Measurements from ENCODE around the gene GNAQ.

The GNAQ gene

DNA sequence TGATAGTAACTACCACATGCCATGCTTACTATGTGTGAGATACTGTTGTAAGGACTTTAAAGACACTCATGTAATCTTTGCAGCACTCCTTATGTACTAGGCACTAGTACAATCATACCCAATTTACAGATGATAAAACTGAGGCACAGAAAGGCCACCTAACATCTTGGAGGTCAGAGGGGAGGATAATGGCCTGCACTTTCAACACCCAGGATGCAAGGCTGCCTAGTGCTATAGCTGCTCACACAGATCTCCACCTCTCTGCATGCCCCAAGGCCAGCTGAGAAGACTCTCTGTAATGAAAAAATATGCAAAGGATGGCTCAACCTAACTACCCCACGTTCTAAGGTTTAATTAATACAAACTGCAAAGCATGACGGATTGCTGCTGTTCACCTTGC, 57.2 kb downstream of the GNAQ start:
- H3K27me3 ChIP-seq (ENCODE audit: control insufficient read depth, insufficient read depth, low read length): no peaks in the 10 kb centered on the region
- no peaks in the 10 kb centered on the region for H3K9me3 ChIP-seq (ENCODE audit: control insufficient read depth, insufficient read depth, low read length)
- H3K36me3 ChIP-seq (ENCODE audit: control insufficient read depth, insufficient read depth, low read length): no peaks in the 10 kb centered on the region

DNA sequence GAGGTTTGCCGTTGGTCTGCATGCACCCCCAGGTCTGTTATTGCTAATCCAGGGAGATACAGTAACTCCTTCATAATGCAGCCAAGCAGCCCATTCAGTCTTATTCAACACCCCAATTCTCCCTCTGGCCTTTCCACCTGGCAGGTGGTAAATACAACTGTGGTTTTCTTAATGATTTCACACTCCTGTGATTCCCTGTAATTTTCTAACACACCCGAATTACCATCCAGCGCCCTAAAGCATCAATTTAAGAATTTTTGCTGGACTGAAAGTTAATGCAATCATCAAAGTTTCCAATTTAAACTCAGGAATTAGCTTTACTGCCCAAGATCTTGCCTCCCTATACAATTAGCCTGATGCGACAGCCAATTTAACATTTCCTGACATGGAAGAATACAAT, 62.5 kb downstream of the GNAQ start:
- peaks cover 9% of the 10 kb centered on the region for H3K4me1 ChIP-seq (ENCODE audit: control insufficient read depth, insufficient read depth, low read length)
- no peak overlapping the region for H3K4me3 ChIP-seq (ENCODE audit: low read depth, low read length)
- H3K27ac ChIP-seq (ENCODE audit: low read depth, low read length): no peak overlapping the region
- H3K9ac ChIP-seq (ENCODE audit: low read depth, low read length): no peak overlapping the region
- no peaks in the 10 kb centered on the region for H3K27me3 ChIP-seq (ENCODE audit: control insufficient read depth, insufficient read depth, low read length)
- H3K9me3 ChIP-seq (ENCODE audit: control insufficient read depth, insufficient read depth, low read length): no peaks in the 10 kb centered on the region
- no peaks in the 10 kb centered on the region for H3K36me3 ChIP-seq (ENCODE audit: control insufficient read depth, insufficient read depth, low read length)

More for the DNA sequence above, 57.2 kb downstream of the GNAQ start:
- Histone ChIP-seq H3K9ac (ENCODE audit: low read depth, low read length) (no peak overlapping the region), H3K4me1 (ENCODE audit: control insufficient read depth, insufficient read depth, low read length) (peaks cover 14% of the 10 kb centered on the region), H3K27ac (ENCODE audit: low read depth, low read length) (no peak overlapping the region), H3K4me3 (ENCODE audit: low read depth, low read length) (no peak overlapping the region)

DNA sequence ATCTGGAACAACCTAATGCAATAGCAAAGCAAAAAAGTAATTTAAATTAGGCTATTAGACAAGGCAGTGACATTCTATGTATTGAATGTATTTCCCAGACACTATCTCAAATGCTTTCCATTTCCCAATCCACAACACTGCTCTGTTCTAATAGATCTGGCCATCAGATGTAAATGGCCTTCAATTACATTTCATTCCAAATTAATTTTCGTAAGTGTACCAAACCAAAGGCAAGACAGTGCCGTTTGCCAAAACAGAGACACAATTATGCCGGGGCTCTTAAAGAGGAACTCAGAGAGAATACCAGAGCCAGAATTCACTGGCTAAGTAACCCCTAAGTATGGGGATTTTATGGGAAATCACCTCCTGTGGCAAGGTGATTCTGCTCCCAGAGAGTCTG, 63.1 kb downstream of the GNAQ start:
- no peak overlapping the region for H3K27ac ChIP-seq (ENCODE audit: low read depth, low read length)
- H3K4me3 ChIP-seq (ENCODE audit: low read depth, low read length): no peak overlapping the region
- H3K27me3 ChIP-seq (ENCODE audit: control insufficient read depth, insufficient read depth, low read length): no peaks in the 10 kb centered on the region
- H3K9ac ChIP-seq (ENCODE audit: low read depth, low read length): no peak overlapping the region
- no peaks in the 10 kb centered on the region for H3K36me3 ChIP-seq (ENCODE audit: control insufficient read depth, insufficient read depth, low read length)
- no peaks in the 10 kb centered on the region for H3K9me3 ChIP-seq (ENCODE audit: control insufficient read depth, insufficient read depth, low read length)
- peaks cover 9% of the 10 kb centered on the region for H3K4me1 ChIP-seq (ENCODE audit: control insufficient read depth, insufficient read depth, low read length)

DNA sequence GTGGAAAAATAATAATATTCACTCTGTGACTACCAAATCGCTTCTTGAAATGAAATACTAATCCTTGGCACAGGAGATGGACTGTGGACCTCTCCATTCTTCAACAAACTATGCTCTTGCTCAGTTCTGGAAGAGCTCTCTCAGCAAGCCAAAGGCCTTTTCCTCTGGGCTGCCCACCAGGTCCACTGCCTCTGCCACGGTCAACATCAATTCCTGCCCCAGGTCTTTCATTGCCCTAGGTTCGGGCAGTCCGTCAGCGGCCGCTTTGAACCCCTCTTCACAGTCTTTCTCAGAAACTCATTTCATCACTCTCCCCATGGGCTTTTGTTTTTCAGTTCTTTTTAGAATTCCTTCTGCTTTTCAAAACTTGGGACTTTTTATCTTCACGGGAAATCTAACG, 64.9 kb downstream of the GNAQ start:
- no peaks in the 10 kb centered on the region for H3K27me3 ChIP-seq (ENCODE audit: control insufficient read depth, insufficient read depth, low read length)
- H3K9me3 ChIP-seq (ENCODE audit: control insufficient read depth, insufficient read depth, low read length): no peaks in the 10 kb centered on the region
- peaks cover 19% of the 10 kb centered on the region for H3K4me1 ChIP-seq (ENCODE audit: control insufficient read depth, insufficient read depth, low read length)
- H3K4me3 ChIP-seq (ENCODE audit: low read depth, low read length): no peak overlapping the region
- H3K27ac ChIP-seq (ENCODE audit: low read depth, low read length): no peak overlapping the region
- no peak overlapping the region for H3K9ac ChIP-seq (ENCODE audit: low read depth, low read length)
- H3K36me3 ChIP-seq (ENCODE audit: control insufficient read depth, insufficient read depth, low read length): no peaks in the 10 kb centered on the region

DNA sequence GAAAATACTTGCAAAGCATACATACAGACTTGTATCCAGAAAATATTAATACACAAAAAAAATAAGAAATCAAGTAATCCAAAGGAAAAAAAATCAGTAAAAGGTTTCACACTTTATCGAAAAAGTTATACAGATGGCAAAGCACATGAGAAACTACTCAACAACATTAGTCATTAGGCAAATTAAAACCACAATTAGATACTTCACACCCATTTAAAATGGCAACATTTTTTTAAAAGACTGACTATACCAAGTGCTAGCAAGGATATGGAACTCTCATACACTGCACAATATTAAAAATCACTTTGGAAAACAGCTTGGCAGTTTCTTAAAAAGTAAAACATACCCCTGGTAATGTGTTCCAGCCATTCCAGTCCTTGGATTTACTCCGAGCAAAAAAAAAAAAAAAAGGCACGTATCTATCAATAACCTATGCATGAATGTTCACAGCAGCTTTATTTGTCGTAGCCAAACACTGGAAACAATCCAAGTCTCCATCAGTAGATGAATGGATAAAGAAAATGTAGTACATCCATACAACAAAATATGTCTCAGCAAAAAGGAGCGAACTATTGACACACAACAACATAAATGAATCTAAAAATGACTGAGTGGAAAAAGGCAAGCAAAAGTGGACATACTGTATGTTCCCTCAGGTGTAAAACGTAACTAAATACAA, 66.0 kb downstream of the GNAQ start:
- H3K9ac ChIP-seq (ENCODE audit: low read depth, low read length): no peak overlapping the region
- no peak overlapping the region for H3K27ac ChIP-seq (ENCODE audit: low read depth, low read length)
- H3K27me3 ChIP-seq (ENCODE audit: control insufficient read depth, insufficient read depth, low read length): no peaks in the 10 kb centered on the region
- no peaks in the 10 kb centered on the region for H3K36me3 ChIP-seq (ENCODE audit: control insufficient read depth, insufficient read depth, low read length)
- H3K4me3 ChIP-seq (ENCODE audit: low read depth, low read length): no peak overlapping the region
- peaks cover 30% of the 10 kb centered on the region for H3K4me1 ChIP-seq (ENCODE audit: control insufficient read depth, insufficient read depth, low read length)
- no peaks in the 10 kb centered on the region for H3K9me3 ChIP-seq (ENCODE audit: control insufficient read depth, insufficient read depth, low read length)

DNA sequence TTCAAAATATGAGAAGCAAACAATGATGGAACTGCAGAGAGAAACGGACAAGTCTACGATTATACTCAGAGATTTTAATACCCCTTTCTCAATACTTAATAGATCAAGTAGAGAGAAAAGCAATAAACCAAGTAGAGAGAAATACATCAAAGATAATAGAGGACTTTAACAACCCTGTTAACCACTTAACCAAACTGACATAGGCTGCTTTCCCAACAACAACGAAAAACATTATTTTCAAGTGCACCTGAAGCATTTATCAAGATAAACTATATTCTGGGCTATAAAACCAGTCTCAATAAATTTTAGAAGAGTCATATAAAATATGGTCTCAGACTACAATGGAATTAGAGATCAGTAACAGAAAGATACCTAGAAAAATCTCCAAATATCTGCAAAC, 67.4 kb downstream of the GNAQ start:
- Histone ChIP-seq H3K9ac (ENCODE audit: low read depth, low read length) (no peak overlapping the region), H3K27me3 (ENCODE audit: control insufficient read depth, insufficient read depth, low read length) (no peaks in the 10 kb centered on the region), H3K9me3 (ENCODE audit: control insufficient read depth, insufficient read depth, low read length) (no peaks in the 10 kb centered on the region), H3K4me3 (ENCODE audit: low read depth, low read length) (no peak overlapping the region), H3K27ac (ENCODE audit: low read depth, low read length) (no peak overlapping the region), H3K36me3 (ENCODE audit: control insufficient read depth, insufficient read depth, low read length) (no peaks in the 10 kb centered on the region), H3K4me1 (ENCODE audit: control insufficient read depth, insufficient read depth, low read length) (peaks cover 43% of the 10 kb centered on the region)

DNA sequence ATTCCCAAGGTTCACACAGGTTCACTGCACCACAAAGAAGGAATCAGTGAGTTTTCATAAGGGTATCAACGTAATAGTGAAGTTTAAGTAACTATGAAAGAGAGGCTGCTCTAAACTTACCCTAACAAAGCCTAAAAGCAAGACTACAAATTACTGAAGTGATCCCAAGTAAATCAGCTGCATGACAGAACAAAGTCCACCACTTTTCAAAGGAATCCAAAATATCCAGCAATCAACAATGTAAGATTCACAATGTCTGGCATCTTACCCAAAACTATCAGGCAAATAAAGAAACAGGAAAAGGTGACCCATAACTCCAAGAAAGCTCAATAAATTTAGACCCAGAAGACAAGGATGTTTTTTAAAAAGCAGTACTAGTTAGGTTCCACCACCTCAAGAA, 70.1 kb downstream of the GNAQ start:
- Histone ChIP-seq H3K9ac (ENCODE audit: low read depth, low read length) (peak overlapping the region; percentile 29; the same call in 1 of the 2 replicates), H3K27ac (ENCODE audit: low read depth, low read length) (peak overlapping the region; percentile 62), H3K4me1 (ENCODE audit: control insufficient read depth, insufficient read depth, low read length) (peaks cover 59% of the 10 kb centered on the region), H3K4me3 (ENCODE audit: low read depth, low read length) (no peak overlapping the region), H3K27me3 (ENCODE audit: control insufficient read depth, insufficient read depth, low read length) (no peaks in the 10 kb centered on the region), H3K36me3 (ENCODE audit: control insufficient read depth, insufficient read depth, low read length) (no peaks in the 10 kb centered on the region), H3K9me3 (ENCODE audit: control insufficient read depth, insufficient read depth, low read length) (no peaks in the 10 kb centered on the region)

DNA sequence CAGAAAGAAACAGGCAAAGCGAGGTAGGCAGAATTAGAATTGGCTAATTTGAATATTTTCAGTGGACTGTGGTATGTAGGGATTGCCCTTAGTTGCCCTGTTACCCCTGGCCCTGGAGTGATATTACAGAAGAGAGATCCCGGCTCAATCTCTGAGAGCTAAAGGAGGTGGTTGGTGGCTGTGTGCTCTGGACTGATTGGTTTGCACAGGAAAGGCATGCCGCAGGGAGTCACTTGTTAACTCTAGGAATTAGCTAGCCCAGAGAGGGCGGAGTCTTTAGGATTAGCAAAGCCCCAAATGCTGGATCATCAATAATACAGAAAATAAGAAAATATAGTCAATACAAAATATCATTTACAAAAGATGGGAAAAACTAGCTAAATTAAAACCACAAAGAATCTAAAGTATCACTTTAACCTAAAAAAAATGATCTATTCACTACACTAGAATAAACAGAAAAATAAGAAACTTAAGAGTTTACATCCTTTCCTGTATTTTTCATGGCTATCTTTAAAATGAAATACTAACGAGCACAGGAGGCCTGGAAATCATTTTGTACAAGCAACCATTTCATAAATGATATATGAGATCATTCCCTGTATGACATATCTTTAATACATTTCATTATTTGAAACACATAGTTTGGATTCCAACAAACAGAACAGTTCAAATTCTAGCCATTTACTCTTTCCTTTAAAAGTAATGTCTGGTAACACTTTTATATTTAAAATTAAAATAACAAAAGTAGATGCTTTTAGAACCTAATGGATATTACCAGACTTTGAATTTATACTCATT, 71.1 kb downstream of the GNAQ start:
- peak overlapping the region; percentile 29; the same call in 1 of the 2 replicates for H3K9ac ChIP-seq (ENCODE audit: low read depth, low read length)
- H3K27ac ChIP-seq (ENCODE audit: low read depth, low read length): peak overlapping the region; percentile 62
- H3K4me1 ChIP-seq (ENCODE audit: control insufficient read depth, insufficient read depth, low read length): peaks cover 66% of the 10 kb centered on the region
- no peaks in the 10 kb centered on the region for H3K27me3 ChIP-seq (ENCODE audit: control insufficient read depth, insufficient read depth, low read length)
- no peak overlapping the region for H3K4me3 ChIP-seq (ENCODE audit: low read depth, low read length)
- H3K36me3 ChIP-seq (ENCODE audit: control insufficient read depth, insufficient read depth, low read length): no peaks in the 10 kb centered on the region
- H3K9me3 ChIP-seq (ENCODE audit: control insufficient read depth, insufficient read depth, low read length): no peaks in the 10 kb centered on the region

DNA sequence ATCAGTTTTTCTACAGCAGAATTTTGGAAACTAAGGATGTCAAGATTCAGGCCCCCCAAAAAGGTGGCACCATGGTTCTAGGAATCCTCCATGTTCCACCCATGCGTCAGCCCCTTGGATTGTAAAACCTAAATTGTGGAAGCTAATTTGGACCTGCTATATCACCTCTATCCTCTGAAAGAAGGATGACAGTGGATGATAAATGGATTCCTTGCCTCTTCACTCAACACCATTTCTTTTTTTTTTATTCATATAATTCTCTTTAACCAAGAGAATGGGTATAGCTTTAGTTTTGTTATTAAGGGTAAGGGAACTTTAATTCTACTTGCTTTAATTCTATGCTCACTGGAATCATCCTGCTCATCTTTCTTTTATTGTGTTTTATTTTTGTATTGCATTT, 71.8 kb downstream of the GNAQ start:
- Histone ChIP-seq H3K36me3 (ENCODE audit: control insufficient read depth, insufficient read depth, low read length) (no peaks in the 10 kb centered on the region), H3K9ac (ENCODE audit: low read depth, low read length) (no peak overlapping the region), H3K27ac (ENCODE audit: low read depth, low read length) (no peak overlapping the region), H3K4me3 (ENCODE audit: low read depth, low read length) (no peak overlapping the region), H3K9me3 (ENCODE audit: control insufficient read depth, insufficient read depth, low read length) (no peaks in the 10 kb centered on the region), H3K4me1 (ENCODE audit: control insufficient read depth, insufficient read depth, low read length) (peaks cover 67% of the 10 kb centered on the region), H3K27me3 (ENCODE audit: control insufficient read depth, insufficient read depth, low read length) (no peaks in the 10 kb centered on the region)

DNA sequence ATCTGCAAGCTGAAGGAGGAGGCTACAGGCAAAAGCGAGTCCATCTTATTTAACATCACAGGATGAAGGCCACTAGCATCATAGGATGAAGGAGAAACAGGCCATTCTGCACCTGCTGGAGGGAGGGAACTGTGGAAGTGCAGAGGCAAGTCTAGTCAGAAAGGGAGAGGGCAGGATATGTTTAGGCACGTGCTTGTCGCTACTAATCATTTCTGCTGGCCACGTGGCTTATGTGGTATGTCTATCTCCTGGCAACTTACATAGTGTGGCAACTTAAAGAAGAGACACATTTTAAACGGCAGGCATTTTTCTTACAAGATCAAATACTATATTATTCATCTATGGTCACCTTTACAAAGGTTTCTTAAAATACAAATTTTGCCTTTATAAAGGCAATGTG, 74.0 kb downstream of the GNAQ start:
- Histone ChIP-seq H3K9ac (ENCODE audit: low read depth, low read length) (no peak overlapping the region), H3K36me3 (ENCODE audit: control insufficient read depth, insufficient read depth, low read length) (no peaks in the 10 kb centered on the region), H3K4me3 (ENCODE audit: low read depth, low read length) (no peak overlapping the region), H3K9me3 (ENCODE audit: control insufficient read depth, insufficient read depth, low read length) (no peaks in the 10 kb centered on the region), H3K27ac (ENCODE audit: low read depth, low read length) (no peak overlapping the region), H3K27me3 (ENCODE audit: control insufficient read depth, insufficient read depth, low read length) (no peaks in the 10 kb centered on the region), H3K4me1 (ENCODE audit: control insufficient read depth, insufficient read depth, low read length) (peaks cover 69% of the 10 kb centered on the region)

DNA sequence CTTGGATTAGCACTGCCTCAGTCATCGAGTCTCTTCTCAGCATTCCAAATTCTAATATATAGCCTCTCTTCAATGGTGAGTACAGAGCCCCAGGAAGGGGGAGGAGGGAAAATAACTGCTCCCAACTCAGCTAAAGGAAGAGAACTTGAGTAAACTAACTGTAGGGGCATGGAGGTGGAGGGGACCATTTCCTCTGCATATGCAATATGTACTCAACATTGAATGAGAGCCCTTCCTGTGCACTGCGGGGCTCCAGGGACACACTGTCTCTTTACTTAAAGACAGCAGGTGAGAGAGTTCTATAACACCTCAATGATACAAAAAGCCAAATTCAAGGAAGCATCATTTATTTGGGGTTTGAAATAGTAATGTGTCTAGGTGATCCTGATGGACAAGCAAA, 75.1 kb downstream of the GNAQ start:
- no peaks in the 10 kb centered on the region for H3K27me3 ChIP-seq (ENCODE audit: control insufficient read depth, insufficient read depth, low read length)
- no peaks in the 10 kb centered on the region for H3K36me3 ChIP-seq (ENCODE audit: control insufficient read depth, insufficient read depth, low read length)
- peak overlapping the region; percentile 64 for H3K27ac ChIP-seq (ENCODE audit: low read depth, low read length)
- H3K9me3 ChIP-seq (ENCODE audit: control insufficient read depth, insufficient read depth, low read length): no peaks in the 10 kb centered on the region
- H3K4me1 ChIP-seq (ENCODE audit: control insufficient read depth, insufficient read depth, low read length): peaks cover 60% of the 10 kb centered on the region
- H3K9ac ChIP-seq (ENCODE audit: low read depth, low read length): no peak overlapping the region
- H3K4me3 ChIP-seq (ENCODE audit: low read depth, low read length): no peak overlapping the region
